K562 (cell line): Measurements from ENCODE around the gene HSPB8. TPM values are rescaled to one million over a fixed set of nuclear protein-coding genes. Genes with fewer than 3 reads are reported as not detected.

ENCODE experiments used
- ATAC-seq: fragments of 200-7000 bp; cut with Tn5 transposase; 3 replicates; pipeline ENCODE4 v1.9.1; 2020; ENCODE audit warnings: moderate library complexity
- BruUV-seq: library from RNA; stranded (reverse); fragments of 400-500 nt; replicated peaks from 2 replicates; lab custom pipeline; 2021; lab: Mats Ljungman, UMichigan
- CTCF ChIA-PET: fragments of 300-600 bp; formaldehyde crosslinking; extraction: SDS; loops from one replicate; lab custom pipeline; 2021; ENCODE audit warnings: low intra/inter-chr PET ratio; lab: Yijun Ruan, JAX
- POLR2A ChIA-PET: fragments of 300-600, 350-650 bp; sonication (Branson Sonifier 250); formaldehyde crosslinking; extraction: SDS; loops from one replicate; lab custom pipeline; 2021; ENCODE audit warnings: antibody characterized with exemption, inconsistent platforms; lab: Yijun Ruan, JAX
- DNase-seq, 4 experiments: peaks; one replicate each; pipeline versions ENCODE4 v3.0.0 to v3.0.0-alpha.2; 2011 to 2018; ENCODE audit warnings: low spot score in 3 of 4, mixed read lengths in 3 of 4; ENCODE audit errors: extremely low read depth in 1 of 4
- FAIRE-seq: peaks from 2 replicates; lab custom pipeline; 2011; peaks lifted over from hg19 to GRCh38; lab: Jason Lieb, UNC
- H2AFZ ChIP-seq: 2 replicates; pipeline ENCODE4 v1.6.0; 2011; ENCODE audit warnings: low read depth, low read length, control low read depth, inconsistent platforms
- H3K27ac ChIP-seq: fragments of 200-600 bp; 3 replicates; pipeline ENCODE4 v1.8.0; 2011; ENCODE audit warnings: low read depth, mild to moderate bottlenecking, control low read depth, inconsistent platforms, low read length, moderate library complexity, mixed read lengths; ENCODE audit errors: extremely low read depth
- H3K27me3 ChIP-seq, 2 experiments: fragments of 300-600 bp in 1 of 2; 2 replicates in 1 of 2; 3 replicates in 1 of 2; pipeline versions ENCODE4 v1.6.0 to v1.8.0; 2011; ENCODE audit warnings: inconsistent platforms in 2 of 2, low read length in 2 of 2, mild to moderate bottlenecking in 1 of 2, mixed read lengths in 1 of 2, moderate library complexity in 1 of 2; ENCODE audit not compliant: control insufficient read depth in 2 of 2, insufficient read depth in 2 of 2
- H3K36me3 ChIP-seq: fragments of 300-600 bp; 3 replicates; pipeline ENCODE4 v1.8.0; 2011; ENCODE audit warnings: mild to moderate bottlenecking, low read length, inconsistent platforms; ENCODE audit not compliant: control insufficient read depth, insufficient read depth
- H3K4me1 ChIP-seq, 2 experiments: fragments of 200-600 bp in 1 of 2; replicated peaks in 1 of 2; 2 replicates in 1 of 2; 3 replicates in 1 of 2; pipeline versions ENCODE4 v1.5.1 to v1.8.0; 2011; ENCODE audit warnings: inconsistent platforms in 2 of 2, low read length in 2 of 2, mild to moderate bottlenecking in 1 of 2, mixed read lengths in 1 of 2, moderate library complexity in 1 of 2; ENCODE audit not compliant: control insufficient read depth in 2 of 2, insufficient read depth in 2 of 2
- H3K4me2 ChIP-seq: 2 replicates; pipeline ENCODE4 v1.6.1; 2011; ENCODE audit warnings: low read length, control low read depth, inconsistent platforms, mixed read lengths; ENCODE audit not compliant: insufficient read depth
- H3K4me3 ChIP-seq: fragments of 200-600 bp; sonication (generic), shearing (Covaris generic); 2 replicates; pipeline ENCODE4 v1.5.1; 2016; ENCODE audit warnings: control low read depth, inconsistent platforms
- H3K79me2 ChIP-seq: fragments of 200-600 bp; 3 replicates; pipeline ENCODE4 v1.8.0; 2011; ENCODE audit warnings: low read length, inconsistent platforms; ENCODE audit not compliant: control insufficient read depth, insufficient read depth
- H3K9ac ChIP-seq, 2 experiments: 2 replicates each; pipeline versions ENCODE4 v1.6.0 to v1.6.1; 2011; ENCODE audit warnings: low read depth in 2 of 2, low read length in 2 of 2, control low read depth in 1 of 2, inconsistent platforms in 1 of 2, mild to moderate bottlenecking in 1 of 2, mixed read lengths in 1 of 2; ENCODE audit not compliant: insufficient read depth in 1 of 2
- H3K9me1 ChIP-seq: one replicate; pipeline ENCODE4 v1.6.0; 2011; ENCODE audit warnings: inconsistent platforms, mild to moderate bottlenecking, low read length, moderate library complexity; ENCODE audit not compliant: control insufficient read depth, insufficient read depth
- H3K9me3 ChIP-seq: replicated peaks from 2 replicates; pipeline ENCODE4 v1.5.1; 2011; ENCODE audit warnings: low read depth, low read length, inconsistent platforms; ENCODE audit not compliant: control insufficient read depth, insufficient read depth
- H4K20me1 ChIP-seq: replicated peaks from 2 replicates; pipeline ENCODE4 v1.6.1; 2011; ENCODE audit warnings: low read length, inconsistent platforms, mixed read lengths; ENCODE audit not compliant: control insufficient read depth, insufficient read depth
- ATF6 ChIP-seq: sonication (generic); formaldehyde crosslinking; IDR thresholded peaks from 2 replicates; pipeline ENCODE4 v1.4.0; 2020; ENCODE audit warnings: mild to moderate bottlenecking, missing genetic modification reagents
- CBX8 ChIP-seq: fragments of 200-600 bp; sonication (generic); IDR thresholded peaks from 2 replicates; pipeline ENCODE4 v1.6.1; 2012; ENCODE audit warnings: borderline replicate concordance, mixed run types, low read depth, mild to moderate bottlenecking, moderate library complexity, mixed read lengths, low read length, control low read depth, inconsistent platforms; ENCODE audit not compliant: poor library complexity, severe bottlenecking; ENCODE audit errors: extremely low read depth
- KAT7 ChIP-seq: sonication (generic); formaldehyde crosslinking; IDR thresholded peaks from 2 replicates; pipeline ENCODE4 v1.8.0; 2022; ENCODE audit warnings: missing genetic modification reagents, mild to moderate bottlenecking, borderline replicate concordance
- POLR3A ChIP-seq: IDR thresholded peaks from 2 replicates; pipeline ENCODE4 v1.6.1; 2011; ENCODE audit warnings: borderline replicate concordance, mild to moderate bottlenecking, moderate library complexity; ENCODE audit not compliant: insufficient read length, insufficient read depth; ENCODE audit errors: extremely low read depth
- RBM39 ChIP-seq: fragments of 200-400 bp; formaldehyde crosslinking; optimal IDR thresholded peaks from 2 replicates; pipeline ENCODE3; 2018; ENCODE audit warnings: low read depth, low read length
- STAT6 ChIP-seq: sonication (generic); formaldehyde crosslinking; IDR thresholded peaks from 2 replicates; pipeline ENCODE4 v1.8.1; 2023; ENCODE audit warnings: mild to moderate bottlenecking, missing genetic modification reagents
- U2AF1 ChIP-seq: fragments of 200-400 bp; formaldehyde crosslinking; optimal IDR thresholded peaks from 2 replicates; pipeline ENCODE3; 2017; ENCODE audit warnings: mild to moderate bottlenecking, low read depth, low read length, moderate library complexity
- ZBTB11 ChIP-seq, 3 experiments: fragments of 200-800 bp in 1 of 3; fragments of 250-450 bp in 1 of 3; fragments of 450-650 bp in 1 of 3; sonication (Bioruptor Pico) in 1 of 3; sonication (Bioruptor generic) in 1 of 3; formaldehyde crosslinking in 1 of 3; IDR thresholded peaks; 2 replicates each; pipeline versions ENCODE4 v1.6.1 to v1.8.0; 2016 to 2022; ENCODE audit warnings: mild to moderate bottlenecking in 2 of 3, missing genetic modification characterization in 2 of 3, missing compliant biosample characterization in 1 of 3, moderate library complexity in 1 of 3
- ZNF395 ChIP-seq: fragments of 200-800 bp; sonication (Bioruptor generic); IDR thresholded peaks from 2 replicates; pipeline ENCODE4 v1.6.1; 2017; ENCODE audit warnings: missing genetic modification characterization, missing compliant biosample characterization
- ZNF764 ChIP-seq: fragments of 250-450 bp; sonication (Bioruptor Pico); IDR thresholded peaks from 2 replicates; pipeline ENCODE4 v1.4.0; 2020; ENCODE audit warnings: low read depth, mild to moderate bottlenecking, moderate library complexity
- WGBS: fragments of 100-300 bp; shearing (Covaris generic); methylation state at CpG from one replicate; pipeline ENCODE4 v1.1.6; 2016; ENCODE audit warnings: low coverage, mixed read lengths; ENCODE audit not compliant: insufficient coverage; ENCODE audit errors: missing lambda C conversion rate; 5-methylcytosine and 5-hydroxymethylcytosine counted together
- in situ Hi-C: fragments of 300-500 bp; cut with MboI; formaldehyde crosslinking; loops from 4 replicates; pipeline ENCODE4 v1.15.0; 2018; ENCODE audit warnings: inconsistent platforms, mixed read lengths
- intact Hi-C: fragments of 100-400 bp; cut with micrococcal nuclease; formaldehyde crosslinking; loops from 2 replicates; pipeline ENCODE4 v1.14.2; 2022
- polyA plus RNA-seq, 8 experiments: library from polyadenylated mRNA; depleted of rRNA in 4 of 8; stranded (reverse) in 5 of 8; unstranded in 3 of 8; fragments of >200 nt; fragmentation: Nextera tagmentation in 2 of 8; fragmentation: Illumina TruSeq in 1 of 8; extraction: Ambion mirVana in 2 of 8; extraction: Trizol in 1 of 8; gene quantifications; 2 replicates each; pipeline versions ENCODE4 v1.2.1 to v1.2.3, GENCODE V29; 2011 to 2014; ENCODE audit warnings: inconsistent platforms in 1 of 8, missing spikeins in 1 of 8
- total RNA-seq, 7 experiments: library from RNA; depleted of rRNA in 6 of 7; stranded (reverse); fragments of >200 nt in 6 of 7; fragmentation: Illumina TruSeq in 2 of 7; extraction: Trizol in 2 of 7; gene quantifications; 2 replicates each; pipeline versions ENCODE4 v1.2.1 to v1.2.3, GENCODE V29; 2011 to 2021; ENCODE audit warnings: low replicate concordance in 1 of 7

Gene HSPB8
- total and polyA plus RNA-seq, 9 of the 15 experiments (the other 6 are each of a cell fraction or from before 2014, with no cell fraction given) = 0.13 TPM; not detected in 8

GRCh38 chr12:119136811-119137410, 41.8 kb upstream of the HSPB8 start:
- H3K4me3 ChIP-seq = no peak overlapping the region
- POLR2A ChIA-PET = no interaction called here
- H3K36me3 ChIP-seq = no peaks in the 10 kb centered on the region
- 0% methylated on average over 4 of the region's 4 CpGs for WGBS
- H3K9ac ChIP-seq = no peak overlapping the region
- no peak overlapping the region for H3K4me2 ChIP-seq
- FAIRE-seq = no peak
- no peak for ATAC-seq
- H3K79me2 ChIP-seq = no peaks in the 10 kb centered on the region
- in situ Hi-C loops (no loop called here), intact Hi-C loops (no loop called here)
- CTCF ChIA-PET = no interaction called here
- H3K9me1 ChIP-seq = peaks cover 2% of the 10 kb centered on the region
- DNase-seq = no peak
- no peaks in the 10 kb centered on the region for H3K27me3 ChIP-seq
- BruUV-seq = no TSS peak
- no peaks in the 10 kb centered on the region for H3K4me1 ChIP-seq
- H4K20me1 ChIP-seq = no peaks in the 10 kb centered on the region
- no peak overlapping the region for H3K27ac ChIP-seq
- H3K9me3 ChIP-seq = no peaks in the 10 kb centered on the region
- H2AFZ ChIP-seq = no peak overlapping the region
- TF ChIP-seq CBX8 (no peak), RBM39 (no peak), ZNF395 (CRISPR knock-in tag) (no peak), STAT6 (no peak), POLR3A (no peak), ATF6 (CRISPR knock-in tag) (no peak), ZNF764 (CRISPR knock-in tag) (no peak), ZBTB11 (CRISPR knock-in tag; IDR thresholded peaks at IDR 0.05) (no peak), KAT7 (CRISPR knock-in tag) (no peak), U2AF1 (no peak)
